Endodermal cell (in vitro differentiated cells): ENCODE measurements around the gene FES. TPM values are rescaled to one million over a fixed set of nuclear protein-coding genes. Genes with fewer than 3 reads are reported as not detected.

Source experiments
- DNase-seq: peaks from one replicate; pipeline ENCODE4 v3.0.0-alpha.2; 2017
- H3K27ac ChIP-seq: 2 replicates; pipeline ENCODE4 v1.5.1; 2013; ENCODE audit warnings: mild to moderate bottlenecking, low read depth, low read length, moderate library complexity
- H3K27me3 ChIP-seq: 2 replicates; pipeline ENCODE4 v1.6.1; 2013; ENCODE audit warnings: mild to moderate bottlenecking, low read length, moderate library complexity; ENCODE audit not compliant: insufficient read depth, control insufficient read depth, poor library complexity, severe bottlenecking
- H3K36me3 ChIP-seq: 2 replicates; pipeline ENCODE4 v1.7.0; 2013; ENCODE audit warnings: mild to moderate bottlenecking, low read length, moderate library complexity; ENCODE audit not compliant: control insufficient read depth, insufficient read depth
- H3K4me1 ChIP-seq: one replicate; pipeline ENCODE4 v1.7.0; 2013; ENCODE audit warnings: low read length; ENCODE audit not compliant: control insufficient read depth, insufficient read depth
- H3K4me3 ChIP-seq: 2 replicates; pipeline ENCODE4 v1.5.1; 2013; ENCODE audit warnings: mild to moderate bottlenecking, low read length, moderate library complexity
- H3K9ac ChIP-seq: 2 replicates; pipeline ENCODE4 v1.6.1; 2013; ENCODE audit warnings: mild to moderate bottlenecking, low read length, moderate library complexity; ENCODE audit not compliant: poor library complexity, severe bottlenecking; ENCODE audit errors: extremely low read depth
- H3K9me3 ChIP-seq: 2 replicates; pipeline ENCODE4 v1.6.1; 2013; ENCODE audit warnings: mild to moderate bottlenecking, low read length, moderate library complexity; ENCODE audit not compliant: control insufficient read depth
- H3K27ac Mint-ChIP-seq: 2 replicates; pipeline ENCODE4 v1.8.0; 2020; ENCODE audit warnings: mixed read lengths
- H3K27me3 Mint-ChIP-seq: 2 replicates; pipeline ENCODE4 v1.8.0; 2021; ENCODE audit warnings: mild to moderate bottlenecking, mixed read lengths; ENCODE audit not compliant: insufficient read depth
- H3K36me3 Mint-ChIP-seq: 2 replicates; pipeline ENCODE4 v1.8.0; 2020; ENCODE audit warnings: low read depth, mixed read lengths
- H3K4me1 Mint-ChIP-seq: 2 replicates; pipeline ENCODE4 v1.8.0; 2020; ENCODE audit warnings: mixed read lengths
- H3K4me3 Mint-ChIP-seq: 2 replicates; pipeline ENCODE4 v1.8.0; 2020; ENCODE audit warnings: mild to moderate bottlenecking, moderate library complexity, mixed read lengths
- H3K9me3 Mint-ChIP-seq: 2 replicates; pipeline ENCODE4 v1.8.0; 2020; ENCODE audit warnings: mild to moderate bottlenecking, mixed read lengths
- WGBS, 2 experiments: methylation state at CpG; one replicate each; pipeline versions ENCODE4 v1.1.5 to v1.1.7; 2013; ENCODE audit warnings: missing lambda C conversion rate in 2 of 2, mixed read lengths in 1 of 2; ENCODE audit not compliant: insufficient coverage in 1 of 2, insufficient read length in 1 of 2; 5-methylcytosine and 5-hydroxymethylcytosine counted together
- total RNA-seq, 2 donors: library from RNA; stranded (reverse); fragmentation: NEBNext Ultra II Directional in 1 of 2; extraction: Animal tissue kit (Norgen Biotek cat#: 25700) in 1 of 2; gene quantifications; 2 replicates in 1 of 2; 3 replicates in 1 of 2; pipeline ENCODE4 v1.2.1, GENCODE V29; 2021
- TF ChIP-seq, protein P1 (sequence below): fragments of 200-600 bp; sonication (generic); conservative IDR thresholded peaks from 2 replicates; pipeline ENCODE4 v1.5.0; 2021; ENCODE audit warnings: antibody characterized with exemption, mild to moderate bottlenecking

The FES gene
- total RNA-seq, 2 donors from 2014 or later = 25.9 to 29.9 TPM

GRCh38 chr15:90851940-90852339 lies 32.4 kb upstream of the FES start:
- WGBS, 2 experiments = 93 to 96% methylated on average over 4 to 5 of the region's 5 CpGs
- Mint-ChIP-seq H3K36me3 (no peaks in the 10 kb centered on the region), H3K9me3 (peaks cover 3% of the 10 kb centered on the region)

DNA sequence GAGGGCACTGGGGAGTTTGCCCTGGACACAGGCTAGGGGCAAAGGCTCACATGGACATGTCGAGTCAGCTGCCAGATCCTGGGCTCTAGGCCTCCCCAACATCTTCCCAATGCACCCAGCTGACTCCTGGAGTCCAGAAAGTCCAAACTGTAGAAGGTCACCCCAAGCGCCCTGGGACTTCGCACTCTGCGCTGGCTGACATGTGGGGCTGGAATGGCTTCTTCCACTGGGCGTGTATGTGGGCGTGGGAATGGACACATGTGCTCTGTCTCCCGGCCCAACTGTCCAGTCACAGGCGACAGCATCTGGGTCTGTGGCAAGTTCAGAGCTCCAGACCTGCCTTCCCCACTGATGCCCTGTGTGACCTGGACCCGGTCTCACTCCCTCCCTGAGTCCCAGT lies 29.2 kb upstream of the FES start:
- Histone ChIP-seq H3K36me3 (no peaks in the 10 kb centered on the region), H3K9ac (no peak overlapping the region), H3K9me3 (no peaks in the 10 kb centered on the region), H3K4me3 (no peak overlapping the region), H3K27me3 (no peaks in the 10 kb centered on the region), H3K27ac (no peak overlapping the region), H3K4me1 (peaks cover 5% of the 10 kb centered on the region)
- TF ChIP-seq, protein P1, sequence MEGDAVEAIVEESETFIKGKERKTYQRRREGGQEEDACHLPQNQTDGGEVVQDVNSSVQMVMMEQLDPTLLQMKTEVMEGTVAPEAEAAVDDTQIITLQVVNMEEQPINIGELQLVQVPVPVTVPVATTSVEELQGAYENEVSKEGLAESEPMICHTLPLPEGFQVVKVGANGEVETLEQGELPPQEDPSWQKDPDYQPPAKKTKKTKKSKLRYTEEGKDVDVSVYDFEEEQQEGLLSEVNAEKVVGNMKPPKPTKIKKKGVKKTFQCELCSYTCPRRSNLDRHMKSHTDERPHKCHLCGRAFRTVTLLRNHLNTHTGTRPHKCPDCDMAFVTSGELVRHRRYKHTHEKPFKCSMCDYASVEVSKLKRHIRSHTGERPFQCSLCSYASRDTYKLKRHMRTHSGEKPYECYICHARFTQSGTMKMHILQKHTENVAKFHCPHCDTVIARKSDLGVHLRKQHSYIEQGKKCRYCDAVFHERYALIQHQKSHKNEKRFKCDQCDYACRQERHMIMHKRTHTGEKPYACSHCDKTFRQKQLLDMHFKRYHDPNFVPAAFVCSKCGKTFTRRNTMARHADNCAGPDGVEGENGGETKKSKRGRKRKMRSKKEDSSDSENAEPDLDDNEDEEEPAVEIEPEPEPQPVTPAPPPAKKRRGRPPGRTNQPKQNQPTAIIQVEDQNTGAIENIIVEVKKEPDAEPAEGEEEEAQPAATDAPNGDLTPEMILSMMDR = no peak
- WGBS, 2 experiments = 93 to 97% methylated on average over 7 to 9 of the region's 9 CpGs
- Mint-ChIP-seq H3K27ac (no peak overlapping the region), H3K9me3 (peaks cover 3% of the 10 kb centered on the region), H3K27me3 (no peaks in the 10 kb centered on the region), H3K4me1 (peaks cover 13% of the 10 kb centered on the region), H3K36me3 (no peaks in the 10 kb centered on the region), H3K4me3 (no peak overlapping the region)
- no peak for DNase-seq

More at GRCh38 chr15:90851940-90852339, 32.4 kb upstream of the FES start:
- Mint-ChIP-seq H3K27me3 (no peaks in the 10 kb centered on the region), H3K27ac (no peak overlapping the region), H3K4me1 (peaks cover 5% of the 10 kb centered on the region), H3K4me3 (no peak overlapping the region)
- Histone ChIP-seq H3K4me1 (no peaks in the 10 kb centered on the region), H3K9ac (no peak overlapping the region), H3K9me3 (no peaks in the 10 kb centered on the region), H3K27ac (no peak overlapping the region), H3K27me3 (no peaks in the 10 kb centered on the region), H3K36me3 (no peaks in the 10 kb centered on the region), H3K4me3 (no peak overlapping the region)
- TF ChIP-seq, protein P1 = no peak
- no peak for DNase-seq

DNA sequence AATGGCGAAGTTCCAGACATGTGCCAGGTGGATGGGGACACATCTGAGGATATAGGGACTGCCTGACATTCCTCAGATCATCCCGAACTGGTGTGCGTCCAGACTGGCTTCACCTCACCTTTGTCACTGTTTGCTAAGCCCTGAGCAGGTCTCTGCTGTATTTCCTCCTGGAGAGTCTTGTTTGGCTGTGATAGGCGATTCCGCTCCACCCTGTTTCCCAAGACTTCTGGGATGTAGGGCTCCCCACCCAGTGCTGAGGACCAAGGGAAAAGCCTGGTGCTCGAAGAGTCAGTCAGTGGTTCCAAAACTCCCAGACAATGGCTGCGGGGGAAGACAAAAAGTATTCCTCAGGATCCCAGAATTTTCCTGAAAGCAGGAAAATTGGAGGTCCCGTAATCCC lies 27.0 kb upstream of the FES start:
- H3K4me3 Mint-ChIP-seq = no peak overlapping the region
- peak overlapping the region; percentile 17 for H3K27ac Mint-ChIP-seq
- H3K36me3 Mint-ChIP-seq = no peaks in the 10 kb centered on the region
- H3K4me3 ChIP-seq = no peak overlapping the region
- H3K36me3 ChIP-seq = no peaks in the 10 kb centered on the region
- H3K27me3 Mint-ChIP-seq = no peaks in the 10 kb centered on the region
- 94 to 95% methylated on average over 6 to 8 of the region's 8 CpGs for WGBS, 2 experiments
- no peak for DNase-seq
- TF ChIP-seq, protein P1 = no peak
- H3K9me3 ChIP-seq = no peaks in the 10 kb centered on the region
- no peaks in the 10 kb centered on the region for H3K9me3 Mint-ChIP-seq
- H3K9ac ChIP-seq = no peak overlapping the region
- H3K4me1 Mint-ChIP-seq = peaks cover 13% of the 10 kb centered on the region
- no peaks in the 10 kb centered on the region for H3K27me3 ChIP-seq
- peaks cover 5% of the 10 kb centered on the region for H3K4me1 ChIP-seq
- no peak overlapping the region for H3K27ac ChIP-seq
